Activated CD8-positive, alpha-beta memory T cell treated with anti-CD3 and anti-CD28 coated beads for 4 hours (primary cell): ENCODE measurements around the gene FAM111A.

Experiments
- DNase-seq, 2 donors: peaks; one replicate each; pipeline ENCODE4 v3.0.0-alpha.2; 2020; ENCODE audit warnings: low read depth in 2 of 2

FAM111A gene

DNA sequence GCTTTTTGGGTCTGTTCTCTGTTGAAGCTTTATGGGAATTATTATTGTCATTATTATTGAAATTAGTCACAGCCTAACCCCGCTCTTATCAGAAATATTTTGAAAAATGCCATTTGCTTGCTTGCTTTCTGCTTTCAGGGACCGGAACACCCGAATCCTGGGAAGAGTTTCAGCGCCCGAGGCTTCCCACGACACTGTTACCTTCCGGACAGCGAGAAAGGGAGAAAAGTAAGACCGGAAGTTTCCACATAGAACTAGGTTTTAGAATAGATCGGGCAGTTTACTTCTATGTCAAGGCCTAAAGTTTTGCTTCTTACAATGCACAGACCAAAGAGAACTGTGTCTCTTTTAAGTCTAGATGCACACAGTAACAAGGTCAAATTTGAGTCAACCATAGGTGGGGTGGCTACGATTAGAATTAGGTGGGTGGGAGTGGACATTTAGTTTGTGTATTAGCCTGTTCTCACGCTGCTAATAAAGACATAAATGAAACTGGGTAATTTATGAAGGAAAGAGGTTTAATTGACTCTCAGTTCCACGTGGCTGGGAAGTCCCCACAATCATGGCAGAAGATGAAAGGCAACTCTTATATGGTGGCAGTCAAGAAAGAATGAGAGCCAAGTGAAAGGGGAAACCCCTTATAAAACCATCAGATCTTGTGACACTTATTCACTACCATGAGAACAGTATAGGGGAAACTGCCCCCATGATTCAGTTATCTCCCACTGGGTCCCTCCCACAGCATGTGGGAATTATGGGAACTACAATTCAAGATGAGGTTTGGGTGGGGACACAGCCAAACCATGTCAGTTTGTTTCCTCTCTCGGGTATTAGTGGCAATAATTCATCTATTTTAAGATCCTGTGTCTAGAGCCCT is 57.1 kb downstream of the FAM111A start:
- DNase-seq, result no peak

DNA sequence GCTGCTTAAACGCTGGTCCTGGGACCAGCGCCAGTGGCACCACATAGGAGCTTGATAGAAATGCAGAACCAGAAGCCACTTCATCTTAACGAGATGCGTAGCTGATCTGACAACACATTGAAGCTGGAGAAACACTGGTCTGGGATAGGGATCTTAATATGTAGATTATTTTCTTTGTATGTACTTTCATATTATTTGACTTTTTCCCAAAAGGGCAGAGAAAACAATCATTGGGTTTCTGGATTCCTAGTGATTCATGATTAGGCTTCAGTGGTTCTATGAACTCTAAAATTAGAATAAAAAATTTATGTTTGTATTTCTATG is 57.7 kb downstream of the FAM111A start:
- no peak for DNase-seq

DNA sequence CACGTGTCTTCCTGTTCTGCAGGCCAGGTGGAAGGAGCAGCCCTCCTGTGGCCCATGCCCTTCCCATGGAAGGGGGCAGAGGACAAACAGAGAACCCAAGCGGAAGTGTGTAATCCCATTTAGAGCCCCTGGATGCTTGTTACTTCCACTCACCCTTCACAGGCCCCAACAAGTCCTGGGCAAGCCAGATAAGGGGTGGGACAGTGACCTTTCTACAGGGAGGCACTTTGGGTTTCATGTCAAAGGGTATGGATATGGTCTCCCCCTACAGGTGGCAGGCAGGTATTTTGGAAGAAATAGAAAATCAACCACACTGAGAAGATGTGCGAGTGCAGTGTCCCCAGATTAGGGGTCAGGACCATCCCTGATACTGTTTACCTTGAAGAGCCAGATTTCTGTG is 58.7 kb downstream of the FAM111A start:
- DNase-seq, result no peak
